ENCODE results near the gene ARHGAP8. TPM values are rescaled to one million over a fixed set of nuclear protein-coding genes. Genes with fewer than 3 reads are reported as not detected.

The ARHGAP8 gene
- total and polyA plus RNA-seq, 2 donors (not counting 3 experiments of a cell fraction or from before 2014, with no cell fraction given) = not detected

GRCh38 chr22:44884562-44884961 is 132.2 kb downstream of the ARHGAP8 start:
- BruUV-seq (replicated peaks) = no TSS peak
- POLR2A ChIA-PET = no interaction called here
- CTCF ChIA-PET = no interaction called here

More at GRCh38 chr22:44884562-44884961, 132.2 kb downstream of the ARHGAP8 start:
- Histone ChIP-seq H3K9ac (replicated peaks; ENCODE audit: extremely low read depth, insufficient read depth, low read length) (no peak overlapping the region), H3K9me3 (replicated peaks; ENCODE audit: control insufficient read depth, insufficient read depth, low read length) (peaks cover 5% of the 10 kb centered on the region), H3K4me2 (ENCODE audit: insufficient read depth, low read length) (no peak overlapping the region), H3K27me3 (ENCODE audit: control insufficient read depth in 2 of 2, insufficient read depth in 2 of 2, low read length in 2 of 2) (no peaks in the 10 kb centered on the region), H3K9me1 (replicated peaks; ENCODE audit: control insufficient read depth, extremely low read depth, insufficient read depth, low read length) (no peaks in the 10 kb centered on the region), H3K79me2 (ENCODE audit: control insufficient read depth, insufficient read depth, low read length) (no peaks in the 10 kb centered on the region), H3K27ac (ENCODE audit: insufficient read depth, low read depth, low read length) (no peak overlapping the region), H2AFZ (ENCODE audit: low read depth, low read length) (no peak overlapping the region), H3K36me3 (ENCODE audit: control insufficient read depth in 2 of 2, extremely low read depth in 1 of 2, insufficient read depth in 2 of 2, low read length in 2 of 2) (no peaks in the 10 kb centered on the region), H3K4me3 (replicated peaks in 1 of 3; ENCODE audit: insufficient read depth in 1 of 3, low read depth in 1 of 3, low read length in 3 of 3) (no peak overlapping the region), H3K4me1 (ENCODE audit: control insufficient read depth, extremely low read depth, insufficient read depth, low read length) (no peaks in the 10 kb centered on the region), H4K20me1 (replicated peaks; ENCODE audit: control insufficient read depth, extremely low read depth, insufficient read depth, low read length) (no peaks in the 10 kb centered on the region)
- DNase-seq (ENCODE audit: low read depth, low spot score) (no peak), FAIRE-seq (no peak)
- no peak for TF ChIP-seq MAX (IDR thresholded peaks at IDR 0.05; ENCODE audit: insufficient read depth, insufficient read length)
- TF ChIP-seq JUN (IDR thresholded peaks at IDR 0.05; ENCODE audit: borderline replicate concordance, insufficient read depth, insufficient read length, low read depth) = no peak
- no peak for TF ChIP-seq CTCF (IDR thresholded peaks at IDR 0.05; ENCODE audit: extremely low read depth in 1 of 2, insufficient read depth in 1 of 2, low read depth in 1 of 2, low read length in 2 of 2)
- TF ChIP-seq POLR2AphosphoS5 (IDR thresholded peaks at IDR 0.05; ENCODE audit: insufficient read depth, low read depth, low read length) = no peak
- TF ChIP-seq FOS (IDR thresholded peaks at IDR 0.05; ENCODE audit: borderline replicate concordance, insufficient read depth, low read length) = no peak
- TF ChIP-seq POLR2A (IDR thresholded peaks at IDR 0.05; ENCODE audit: low read depth, low read length) = no peak
- TF ChIP-seq MYC (IDR thresholded peaks at IDR 0.05; ENCODE audit: low read depth, low read length) = no peak
- TF ChIP-seq EZH2 (IDR thresholded peaks at IDR 0.05; ENCODE audit: borderline replicate concordance, low read depth, low read length, severe bottlenecking) = no peak
- TF ChIP-seq GATA2 (IDR thresholded peaks at IDR 0.05; ENCODE audit: insufficient read depth, insufficient read length, low read depth, low read length) = no peak
- intact Hi-C loops (cut with micrococcal nuclease) (no loop called here), dilution Hi-C loops (cut with MboI; ENCODE audit: extremely low pct_ligation_motif_present, low sequenced_read_pairs) (no loop called here)
